Left kidney (tissue), 8 donors: ENCODE measurements around the gene TARDBP. TPM values are rescaled to one million over a fixed set of nuclear protein-coding genes. Genes with fewer than 3 reads are reported as not detected.

Experiments
- DNase-seq: peaks from one replicate; pipeline ENCODE4 v3.0.0-alpha.2; 2013
- long read RNA-seq, 8 donors: transcript quantifications; one replicate each; lab custom pipeline, GENCODE V29; 2026
- polyA plus RNA-seq: library from polyadenylated mRNA; unstranded; fragments of 120-200 nt; gene quantifications from one replicate; pipeline ENCODE4 v1.2.1, GENCODE V29; 2013; ENCODE audit not compliant: insufficient read length

TARDBP gene
- 370 TPM for polyA plus RNA-seq
- long read RNA-seq, donor 1, full-length matches to known transcripts: 86 of 101 reads
- long read RNA-seq, donor 1, partial matches to known transcripts: 10 of 101 reads
- long read RNA-seq, donor 1, other reads (novel, unspliced or antisense): 5 of 101 reads
- long read RNA-seq, donor 2, full-length matches to known transcripts: 46 of 71 reads
- long read RNA-seq, donor 2, partial matches to known transcripts: 25 of 71 reads
- long read RNA-seq, donor 2, other reads (novel, unspliced or antisense): 0 of 71 reads
- long read RNA-seq, donor 3, full-length matches to known transcripts: 55 of 83 reads
- long read RNA-seq, donor 3, partial matches to known transcripts: 28 of 83 reads
- long read RNA-seq, donor 3, other reads (novel, unspliced or antisense): 0 of 83 reads
- long read RNA-seq, donor 4, full-length matches to known transcripts: 4 of 13 reads
- long read RNA-seq, donor 4, partial matches to known transcripts: 9 of 13 reads
- long read RNA-seq, donor 4, other reads (novel, unspliced or antisense): 0 of 13 reads
- long read RNA-seq, donor 5, full-length matches to known transcripts: 85 of 239 reads
- long read RNA-seq, donor 5, partial matches to known transcripts: 154 of 239 reads
- long read RNA-seq, donor 5, other reads (novel, unspliced or antisense): 0 of 239 reads
- long read RNA-seq, donor 6, full-length matches to known transcripts: 41 of 140 reads
- long read RNA-seq, donor 6, partial matches to known transcripts: 99 of 140 reads
- long read RNA-seq, donor 6, other reads (novel, unspliced or antisense): 0 of 140 reads
- long read RNA-seq, donor 7, full-length matches to known transcripts: 103 of 149 reads
- long read RNA-seq, donor 7, partial matches to known transcripts: 46 of 149 reads
- long read RNA-seq, donor 7, other reads (novel, unspliced or antisense): 0 of 149 reads
- long read RNA-seq, donor 8, full-length matches to known transcripts: 35 of 35 reads
- long read RNA-seq, donor 8, partial matches to known transcripts: 0 of 35 reads
- long read RNA-seq, donor 8, other reads (novel, unspliced or antisense): 0 of 35 reads

DNA sequence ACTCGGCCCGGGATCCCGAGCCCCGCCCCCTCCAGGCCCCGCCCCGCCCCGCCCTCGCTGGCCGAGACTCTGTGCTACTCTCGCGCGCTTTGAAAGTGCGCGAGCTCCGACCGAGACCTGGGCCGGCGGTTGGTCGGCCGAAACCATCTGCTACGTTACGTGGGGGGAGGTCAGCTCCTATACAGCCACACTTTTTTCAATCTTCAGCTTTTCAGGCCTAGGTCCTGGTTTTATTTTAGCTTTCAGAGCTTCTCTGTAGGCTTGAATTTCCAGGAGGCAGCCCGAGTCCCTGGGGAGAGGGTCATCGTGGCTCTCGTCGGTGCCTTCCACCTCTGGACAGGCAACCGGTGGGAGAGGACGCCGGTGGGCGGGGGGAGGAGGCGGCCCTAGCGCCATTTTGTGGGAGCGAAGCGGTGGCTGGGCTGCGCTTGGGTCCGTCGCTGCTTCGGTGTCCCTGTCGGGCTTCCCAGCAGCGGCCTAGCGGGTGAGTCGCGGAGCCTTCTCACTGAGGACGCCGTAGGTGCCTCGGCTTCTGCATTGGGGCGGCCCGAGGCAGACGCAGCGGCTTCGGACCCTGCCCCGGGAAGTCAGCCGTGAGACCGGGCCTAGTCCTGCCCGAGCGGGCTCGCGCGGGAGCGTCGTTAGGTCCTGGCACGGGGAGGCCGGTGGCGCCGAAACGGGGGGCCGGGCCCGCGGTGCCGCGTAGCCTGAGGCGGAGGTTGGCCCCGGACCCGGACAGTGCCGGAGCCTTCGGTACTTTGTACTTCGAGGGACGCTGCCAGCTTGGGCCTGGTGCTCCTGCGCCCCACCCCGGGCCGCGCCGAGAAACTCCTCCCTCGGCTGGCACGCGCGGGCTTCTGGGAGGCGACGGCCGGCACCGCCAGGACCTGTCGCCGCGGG lies at the start of gene TARDBP:
TSS of gene TARDBP (plus strand) at position 395 of the 900 bp plus-strand sequence. CDS start 1,074 bp downstream, outside the sequence.
- peak; percentile 93 for DNase-seq

DNA sequence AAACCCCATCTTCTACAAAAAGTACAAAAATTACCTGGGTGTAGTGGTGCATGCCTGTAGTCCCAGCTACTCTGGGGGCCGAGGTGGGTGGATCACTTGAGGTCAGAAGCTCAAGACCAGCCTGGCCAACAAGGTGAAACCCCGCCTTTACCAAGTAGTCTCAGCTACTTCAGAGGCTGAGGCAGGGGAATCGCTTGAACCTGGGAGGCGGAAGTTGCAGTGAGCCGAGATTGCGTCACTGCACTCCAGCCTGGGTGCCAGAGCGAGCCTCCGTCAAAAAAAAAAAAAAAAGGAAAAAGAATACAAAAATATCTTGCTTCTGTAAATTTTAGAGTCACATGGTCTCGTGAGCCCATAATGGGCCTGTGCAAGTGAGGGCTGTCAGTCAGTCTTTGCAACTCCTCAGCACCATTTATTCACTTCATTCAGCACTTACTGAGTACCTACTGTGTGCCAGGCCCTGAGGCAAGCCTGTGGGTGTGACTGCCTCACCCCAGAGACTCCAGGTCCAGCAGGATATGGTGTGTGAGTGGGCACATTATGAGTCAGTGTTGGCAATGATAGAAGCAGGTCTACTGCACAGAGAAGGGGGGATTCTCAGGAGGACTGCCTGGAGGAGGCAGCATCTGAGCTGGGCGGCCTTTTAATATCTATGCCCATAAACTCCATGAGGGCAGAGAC lies 46.8 kb upstream of the TARDBP start:
- no peak for DNase-seq

DNA sequence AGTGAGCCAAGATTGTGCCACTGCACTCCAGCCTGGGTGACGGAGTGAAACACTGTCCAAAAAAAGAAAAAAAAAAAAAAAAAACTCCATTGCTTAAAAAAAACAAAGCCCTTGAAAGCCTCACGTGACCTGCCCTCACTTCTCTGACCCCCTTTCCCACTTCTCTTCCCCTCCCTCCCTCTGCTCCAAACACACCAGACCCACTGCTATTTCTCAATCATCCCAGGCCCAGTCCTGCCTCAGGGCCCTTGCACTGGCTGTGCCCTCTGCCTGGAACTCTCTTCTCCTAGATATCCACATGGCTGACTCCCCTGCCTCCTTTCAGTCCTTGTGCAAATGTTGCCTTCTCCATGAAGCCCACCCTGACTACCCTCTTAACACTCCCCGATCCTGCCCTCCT lies 45.4 kb upstream of the TARDBP start:
- no peak for DNase-seq

DNA sequence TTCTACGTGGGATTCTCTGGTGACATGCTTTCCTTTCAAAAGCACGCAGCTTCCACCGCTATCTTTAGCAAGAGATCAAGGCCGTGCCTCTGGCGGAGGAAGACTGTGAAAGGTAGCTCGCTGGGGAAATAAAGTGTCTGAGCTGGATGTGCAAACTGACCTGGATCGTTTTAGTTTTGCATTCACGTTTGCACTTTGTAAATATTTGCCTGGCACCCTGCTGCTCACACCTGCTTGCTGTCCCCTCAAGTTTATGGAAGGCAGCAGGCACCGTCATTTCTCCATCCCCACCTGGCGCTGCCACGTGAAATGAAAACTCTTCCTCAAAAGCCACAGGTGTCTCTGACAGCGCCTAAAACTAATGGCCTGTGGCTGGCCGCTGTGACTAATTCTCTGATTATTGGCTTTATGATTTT lies 44.0 kb upstream of the TARDBP start:
- no peak for DNase-seq

DNA sequence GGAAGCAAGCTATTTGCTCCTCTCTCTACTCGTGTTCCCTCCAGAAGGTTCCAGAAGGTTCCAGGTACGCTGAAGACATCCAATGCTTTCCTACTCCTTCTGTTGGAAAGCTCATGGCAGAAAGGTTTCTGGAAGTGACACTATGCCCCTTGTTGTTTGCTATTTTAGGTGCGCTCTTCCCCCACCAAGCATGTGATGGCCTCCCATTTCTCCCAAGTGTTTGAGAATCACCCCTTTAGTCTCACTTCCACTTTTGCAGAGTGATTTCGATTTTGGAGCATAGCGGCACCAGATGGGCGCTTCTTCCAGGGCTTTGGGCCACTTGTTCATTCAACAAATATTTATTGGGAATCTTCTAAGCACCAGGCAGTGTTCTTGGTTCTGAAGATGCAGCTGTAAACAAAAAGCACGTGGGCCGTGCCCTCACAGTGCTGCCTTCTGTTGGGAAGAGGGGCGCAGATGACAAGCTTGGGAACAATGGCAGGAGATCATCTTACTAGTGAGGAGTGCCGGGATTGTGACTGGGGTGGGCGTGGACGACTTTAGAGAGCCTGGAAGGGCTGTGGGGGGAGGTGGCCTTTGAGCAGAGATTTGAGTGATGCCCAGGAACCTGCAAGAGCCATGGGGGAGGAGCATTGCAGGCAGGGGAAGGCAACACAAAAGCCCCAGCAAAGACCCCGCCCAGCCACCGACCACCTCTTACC lies 43.0 kb upstream of the TARDBP start:
- DNase-seq: no peak

DNA sequence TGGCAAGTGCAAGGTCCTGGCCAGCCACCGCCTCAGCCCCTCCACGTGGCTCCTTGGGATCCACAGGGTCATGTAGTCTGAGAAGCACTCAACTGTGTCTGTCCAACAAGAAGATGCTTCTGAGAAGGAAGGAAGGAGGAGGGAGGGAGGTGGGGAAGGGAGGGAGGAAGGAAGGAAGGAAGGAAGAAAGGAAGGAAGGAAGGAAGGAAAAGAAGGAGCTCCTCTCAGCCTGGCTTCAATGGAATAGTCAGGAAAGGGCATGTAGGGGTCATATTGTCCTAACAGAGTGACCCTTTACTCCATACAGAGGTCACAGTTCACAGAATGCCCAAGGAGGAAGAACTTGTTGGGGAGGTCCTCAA lies 42.5 kb upstream of the TARDBP start:
- DNase-seq: no peak

DNA sequence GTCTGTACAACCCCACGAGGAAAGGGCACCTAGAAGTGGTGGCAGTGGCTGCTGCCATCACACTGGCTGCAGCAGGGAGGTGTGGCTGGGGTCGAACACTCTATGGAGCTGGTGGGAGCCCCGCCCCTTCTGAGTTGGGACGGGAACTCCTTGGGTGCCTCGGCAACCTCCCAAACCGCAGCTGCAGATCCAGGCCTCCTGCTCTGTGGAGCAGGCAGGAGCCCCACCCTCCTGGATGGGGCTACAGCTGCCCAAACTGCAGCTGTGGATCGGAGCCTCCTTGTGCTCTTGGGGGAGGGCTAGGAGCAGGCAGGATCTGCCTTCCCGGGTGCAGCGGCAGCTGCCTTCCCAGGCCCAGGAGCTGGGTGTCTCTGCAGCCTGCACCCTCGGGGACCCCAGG lies 38.9 kb upstream of the TARDBP start:
- no peak for DNase-seq

DNA sequence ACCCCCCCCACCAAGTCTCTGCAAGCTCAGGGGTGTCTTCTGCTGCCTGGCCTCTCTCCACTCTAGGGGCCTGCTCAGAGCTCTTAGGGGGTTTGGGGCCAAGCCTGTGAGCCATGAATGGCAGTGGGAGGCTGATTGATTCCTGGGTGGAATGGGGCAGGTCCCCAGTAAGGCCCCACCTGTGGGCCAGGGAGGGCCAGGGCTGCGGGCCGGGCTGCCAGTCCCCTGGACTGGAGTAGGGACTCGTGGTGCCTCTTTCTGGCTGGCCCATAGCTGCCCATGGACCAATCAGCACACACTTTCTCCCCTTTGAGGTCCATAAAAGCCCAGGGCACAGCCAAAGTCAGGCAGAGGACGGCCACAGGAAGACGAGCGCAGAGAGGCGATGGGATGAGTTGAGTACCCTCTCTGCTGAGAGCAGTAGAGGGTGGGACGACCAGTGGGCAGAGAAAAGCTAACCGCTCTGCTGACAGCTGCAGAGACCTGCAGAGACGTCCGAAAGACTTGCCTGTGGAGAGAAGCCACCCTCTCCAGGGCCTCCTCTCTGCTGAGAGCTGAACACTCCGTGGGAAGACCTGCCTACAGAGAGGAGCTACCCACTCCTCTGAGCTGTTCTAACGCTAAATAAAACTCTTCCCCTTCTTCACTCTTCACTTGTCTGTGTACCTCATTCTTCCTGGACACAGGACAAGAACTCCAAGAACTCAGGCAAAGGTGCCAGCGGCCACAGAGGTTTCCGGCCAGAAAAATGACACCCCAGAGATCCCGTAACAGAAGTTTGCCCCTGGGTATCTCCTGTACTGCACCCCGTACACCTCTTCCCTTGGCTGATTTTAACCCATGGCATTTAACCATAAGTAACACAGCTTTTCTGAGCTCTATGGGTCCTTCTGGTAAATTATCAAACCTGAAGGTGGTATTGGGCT lies 38.2 kb upstream of the TARDBP start:
- no peak for DNase-seq

DNA sequence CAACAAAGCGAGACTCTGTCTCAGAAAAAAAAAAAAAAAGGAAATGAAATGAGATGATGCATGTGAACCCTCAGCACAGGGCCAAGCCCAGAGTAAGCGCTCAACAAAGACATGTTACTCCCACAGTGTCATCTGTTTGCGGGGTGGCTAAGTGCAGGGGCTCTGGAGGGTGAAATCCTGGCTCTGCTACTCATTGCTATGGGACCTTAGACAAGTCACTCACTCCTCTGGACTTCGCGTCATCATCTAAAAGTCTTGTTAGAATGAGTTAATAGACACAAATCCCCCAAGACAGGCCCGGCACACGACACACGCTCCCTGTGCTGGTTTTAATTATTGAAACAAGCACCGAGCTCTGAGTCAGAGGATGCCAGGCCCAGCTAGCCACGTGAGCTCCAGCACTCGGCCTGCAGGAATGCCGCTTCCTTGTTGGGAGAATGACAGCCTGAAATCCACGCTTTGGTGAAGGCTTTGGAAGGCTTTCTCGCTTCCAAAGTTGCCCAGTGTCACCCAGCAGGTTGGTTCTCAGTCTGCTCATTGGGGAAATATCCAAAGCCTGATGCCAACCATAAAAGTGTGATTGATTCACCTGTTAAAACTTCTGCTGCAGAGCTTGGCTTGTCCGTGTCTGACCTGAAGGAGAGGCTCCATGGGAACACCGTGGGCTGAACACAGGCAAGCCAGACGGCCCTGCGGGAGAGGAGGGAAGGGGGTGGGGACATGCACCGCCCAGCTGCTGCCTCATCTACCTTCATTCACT lies 36.7 kb upstream of the TARDBP start:
- DNase-seq: no peak

DNA sequence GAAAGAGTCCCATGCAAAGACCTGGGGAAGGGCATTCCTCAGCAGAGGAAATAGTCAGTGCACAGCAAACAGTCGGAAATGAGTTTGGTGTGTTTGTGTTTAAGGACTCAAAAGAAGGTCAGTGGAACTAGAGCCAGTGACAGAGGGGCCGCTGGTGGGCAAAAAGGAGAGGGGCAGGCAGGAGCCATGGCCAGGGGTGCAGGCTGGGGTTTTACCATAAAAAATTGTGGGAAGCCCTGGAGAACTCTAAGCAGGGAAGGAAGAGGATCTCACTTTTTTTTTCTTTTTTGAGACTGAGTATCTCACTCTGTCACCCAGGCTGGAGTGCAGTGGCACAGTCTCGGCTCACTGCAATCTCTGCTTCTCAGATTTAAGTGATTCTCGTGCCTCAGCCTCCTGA lies 33.7 kb upstream of the TARDBP start:
- DNase-seq: no peak

DNA sequence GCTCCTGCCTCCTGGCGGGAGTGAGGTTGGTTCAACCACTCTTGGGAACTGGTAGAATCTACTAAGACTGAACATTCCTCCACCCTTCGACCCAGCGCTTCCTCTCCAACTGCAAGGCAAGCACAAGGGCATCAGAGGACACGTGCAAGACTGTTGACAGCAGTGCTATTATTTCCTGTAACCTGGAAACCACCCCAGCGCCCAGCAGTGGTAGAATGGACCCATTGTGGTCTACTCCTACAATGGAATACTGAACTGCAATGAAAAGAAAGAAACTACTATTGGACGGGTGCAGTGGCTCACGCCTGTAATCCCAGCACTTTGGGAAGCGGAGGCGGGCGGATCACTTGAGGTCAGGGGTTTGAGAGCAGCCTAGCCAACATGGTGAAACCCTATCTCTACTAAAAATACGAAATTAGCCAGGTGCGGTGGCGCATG lies 33.0 kb upstream of the TARDBP start:
- DNase-seq: no peak

DNA sequence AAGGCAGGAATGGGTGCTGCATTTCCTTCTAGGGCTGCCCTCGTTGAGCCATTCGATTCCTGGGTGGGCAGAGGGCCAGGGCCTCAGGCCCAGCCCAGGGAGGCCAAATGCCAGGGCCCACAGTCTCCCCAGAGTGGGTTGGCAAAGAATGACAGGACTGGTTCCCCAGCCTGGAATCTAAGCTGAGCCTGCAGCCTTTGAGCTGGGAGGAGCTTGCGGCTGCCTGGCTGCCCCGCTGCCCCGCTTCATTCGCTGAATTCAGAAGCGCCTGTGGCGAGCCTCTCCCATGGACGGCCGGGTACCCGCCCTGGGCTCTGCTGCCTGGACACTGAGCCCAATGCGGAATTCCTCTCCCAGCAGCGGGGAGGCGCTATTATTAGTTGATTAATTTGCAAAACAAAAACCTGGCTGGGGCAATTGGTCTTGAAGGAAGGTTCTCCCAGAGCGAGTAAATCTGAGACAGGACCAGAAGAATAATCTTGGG lies 32.3 kb upstream of the TARDBP start:
- DNase-seq: peak; percentile 30

DNA sequence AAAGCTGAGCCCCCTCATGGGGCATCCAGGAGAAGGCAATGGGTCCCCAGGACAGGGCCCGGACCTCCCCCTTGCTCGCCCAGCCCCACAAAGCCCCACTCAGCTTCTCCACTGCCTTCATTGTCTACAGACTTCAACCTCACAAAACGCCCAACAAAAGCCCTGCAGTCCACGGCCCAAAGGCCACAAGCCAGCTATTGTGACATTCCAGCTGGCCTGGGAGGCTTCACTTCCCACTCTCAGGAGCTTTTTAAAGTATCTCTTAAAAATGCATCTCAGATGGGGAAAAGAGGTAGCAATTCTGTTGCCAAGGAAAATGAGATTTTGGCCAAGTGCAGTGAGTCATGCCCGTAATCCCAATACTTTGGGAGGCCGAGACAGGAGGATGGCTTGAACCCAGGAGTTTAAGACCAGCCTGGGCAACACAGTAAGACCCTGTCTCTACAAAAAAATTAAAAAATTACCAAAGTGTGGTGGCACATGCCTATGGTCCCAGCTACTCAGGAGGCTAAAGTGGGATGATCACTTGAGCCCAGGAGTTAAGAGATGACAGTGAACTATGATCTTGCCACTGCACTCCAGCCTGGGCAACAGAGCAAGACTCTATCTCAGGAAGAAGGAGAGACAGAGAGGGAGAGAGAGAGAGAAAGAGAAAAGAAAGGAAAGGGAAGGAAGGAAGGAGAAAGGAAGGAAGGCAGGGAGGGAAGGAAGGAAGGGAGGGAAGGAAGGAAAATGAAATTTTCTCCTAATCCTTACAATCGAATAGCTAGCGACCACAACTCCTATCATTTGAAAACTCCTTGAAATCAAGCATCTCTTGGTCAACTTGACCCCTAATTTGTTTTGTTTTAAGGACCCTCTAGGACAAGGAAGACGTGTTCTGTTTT lies 31.4 kb upstream of the TARDBP start:
- no peak for DNase-seq

DNA sequence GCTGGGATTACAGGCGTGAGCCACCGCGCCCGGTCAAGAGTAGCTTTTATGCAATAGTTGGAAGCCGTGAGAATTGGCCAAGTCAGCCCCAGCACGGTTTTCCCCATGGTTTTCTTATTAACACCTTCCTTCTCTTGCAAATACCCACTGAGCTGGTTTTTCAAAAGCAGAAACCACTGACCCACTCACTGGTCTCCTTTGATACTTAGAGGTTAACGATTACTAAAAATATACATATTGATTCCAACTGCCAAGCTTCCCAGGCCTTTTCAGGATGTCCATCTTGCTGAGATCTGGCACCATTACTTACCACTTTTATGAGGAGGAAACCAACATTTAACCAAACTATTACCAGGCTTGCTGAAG lies 25.9 kb upstream of the TARDBP start:
- no peak for DNase-seq

DNA sequence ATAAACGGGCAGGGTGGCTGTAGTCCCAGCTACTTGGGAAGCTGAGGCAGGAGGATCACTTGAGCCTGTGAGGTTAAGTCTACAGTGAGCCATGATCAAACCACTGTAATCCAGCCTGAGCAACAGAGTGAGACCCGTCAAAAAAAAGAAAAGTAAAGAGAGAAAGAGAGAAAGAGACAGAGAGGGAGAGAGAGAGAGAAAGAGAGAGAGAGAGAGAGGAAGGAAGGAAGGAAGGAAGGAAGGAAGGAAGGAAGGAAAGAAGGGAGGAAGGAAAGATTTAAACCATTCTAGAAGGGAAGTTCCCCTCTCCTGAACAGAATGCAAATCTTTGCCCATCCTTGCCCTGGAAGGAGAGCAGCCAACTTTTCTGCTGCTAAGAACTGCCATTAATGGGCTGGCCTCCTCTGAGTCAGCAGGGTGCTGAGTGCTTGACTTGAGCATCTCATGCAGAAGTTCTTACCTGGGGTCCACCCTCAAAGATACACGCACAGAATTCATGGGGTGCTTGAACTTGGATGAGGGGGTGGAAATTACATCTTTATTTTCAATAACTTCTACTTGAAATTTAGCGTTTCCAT lies 24.5 kb upstream of the TARDBP start:
- no peak for DNase-seq

DNA sequence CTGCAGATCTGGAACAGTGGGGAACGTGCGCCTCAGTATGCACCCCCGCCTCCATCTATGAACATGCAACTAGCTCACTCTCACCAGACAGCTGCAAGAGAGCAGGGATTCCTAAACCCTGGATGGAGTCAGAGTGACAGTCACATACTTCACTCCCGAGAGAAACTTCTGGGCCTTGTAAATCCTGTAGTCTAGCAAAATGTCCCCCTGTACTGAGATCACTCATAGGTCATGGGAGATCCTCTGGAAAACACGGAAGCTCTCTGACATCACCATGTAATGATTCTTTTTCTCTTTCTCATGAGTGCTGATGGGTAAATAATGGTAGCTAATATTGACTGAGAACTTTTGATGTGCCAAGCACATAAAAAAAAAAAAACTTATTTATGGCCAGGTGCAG lies 23.4 kb upstream of the TARDBP start:
- DNase-seq: no peak
